ENCODE results near the gene AK8.

DNA sequence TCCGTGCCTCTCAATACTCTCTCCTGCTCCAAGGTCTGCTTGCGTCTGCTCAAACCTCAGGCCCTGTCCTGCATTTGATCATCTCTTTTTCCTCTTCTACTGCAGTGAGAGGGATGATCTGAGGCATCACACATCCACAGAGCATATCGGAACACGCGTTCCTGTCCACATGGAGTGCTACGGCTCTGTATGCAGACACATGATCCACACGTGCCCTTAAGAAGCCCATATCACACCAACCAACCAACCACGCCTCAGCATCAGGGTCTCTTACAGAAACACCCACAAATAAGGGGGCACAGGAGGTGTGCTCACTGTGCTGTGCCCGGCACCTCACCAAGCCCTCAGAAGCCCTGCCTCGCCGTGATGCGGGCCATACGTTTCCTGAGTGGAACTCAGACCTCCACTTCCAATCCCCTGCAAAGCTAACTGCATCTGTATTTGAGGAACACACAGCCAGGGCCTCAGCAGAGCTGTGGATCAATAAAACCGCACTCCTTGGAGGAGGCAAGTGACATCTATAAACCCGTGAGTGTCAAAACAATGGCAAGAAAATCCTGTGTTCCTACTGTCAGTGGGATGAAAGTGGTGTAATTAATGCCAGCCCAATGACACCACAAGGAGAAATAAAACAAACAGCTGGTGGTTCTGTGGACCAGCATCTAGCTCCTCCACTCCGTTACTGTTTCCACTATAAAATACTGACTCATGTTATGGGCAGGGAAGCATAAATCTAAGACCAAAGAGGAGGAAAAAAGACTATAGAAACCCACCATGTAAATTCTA lies 40.4 kb downstream of the AK8 start:
- TF ChIP-seq POLR2A (IDR thresholded peaks at IDR 0.05; ENCODE audit: borderline replicate concordance, extremely low read depth, insufficient read depth, insufficient read length) (no peak), SIN3A (IDR thresholded peaks at IDR 0.05; ENCODE audit: low read depth) (no peak), EZH2 (IDR thresholded peaks at IDR 0.05) (no peak), CEBPB (IDR thresholded peaks at IDR 0.05; ENCODE audit: low read depth) (no peak), POLR2AphosphoS5 (IDR thresholded peaks at IDR 0.05; ENCODE audit: low read depth, low read length) (no peak), JUND (IDR thresholded peaks at IDR 0.05) (no peak)
- TF ChIP-seq, protein P1, sequence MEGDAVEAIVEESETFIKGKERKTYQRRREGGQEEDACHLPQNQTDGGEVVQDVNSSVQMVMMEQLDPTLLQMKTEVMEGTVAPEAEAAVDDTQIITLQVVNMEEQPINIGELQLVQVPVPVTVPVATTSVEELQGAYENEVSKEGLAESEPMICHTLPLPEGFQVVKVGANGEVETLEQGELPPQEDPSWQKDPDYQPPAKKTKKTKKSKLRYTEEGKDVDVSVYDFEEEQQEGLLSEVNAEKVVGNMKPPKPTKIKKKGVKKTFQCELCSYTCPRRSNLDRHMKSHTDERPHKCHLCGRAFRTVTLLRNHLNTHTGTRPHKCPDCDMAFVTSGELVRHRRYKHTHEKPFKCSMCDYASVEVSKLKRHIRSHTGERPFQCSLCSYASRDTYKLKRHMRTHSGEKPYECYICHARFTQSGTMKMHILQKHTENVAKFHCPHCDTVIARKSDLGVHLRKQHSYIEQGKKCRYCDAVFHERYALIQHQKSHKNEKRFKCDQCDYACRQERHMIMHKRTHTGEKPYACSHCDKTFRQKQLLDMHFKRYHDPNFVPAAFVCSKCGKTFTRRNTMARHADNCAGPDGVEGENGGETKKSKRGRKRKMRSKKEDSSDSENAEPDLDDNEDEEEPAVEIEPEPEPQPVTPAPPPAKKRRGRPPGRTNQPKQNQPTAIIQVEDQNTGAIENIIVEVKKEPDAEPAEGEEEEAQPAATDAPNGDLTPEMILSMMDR (IDR thresholded peaks at IDR 0.05 in 2 of 3, conservative IDR thresholded peaks at IDR 0.05 in 1 of 3; ENCODE audit: borderline replicate concordance in 1 of 3, insufficient read depth in 1 of 3, low read depth in 2 of 3, low read length in 2 of 3): no peak
